Natural killer cell (primary cell): Measurements from ENCODE around the gene DENND1A. TPM values are rescaled to one million over a fixed set of nuclear protein-coding genes. Genes with fewer than 3 reads are reported as not detected.

Source experiments
- ATAC-seq, 3 donors: fragments of 150-1000 bp in 2 of 3; fragments of 200-7000 bp in 1 of 3; cut with Tn5 transposase; 1 replicate in 1 of 3; 2 replicates in 2 of 3; pipeline ENCODE4 v1.10.0; 2021; ENCODE audit warnings: mild to moderate bottlenecking in 2 of 3, moderate library complexity in 2 of 3
- DNase-seq, 2 donors: peaks; one replicate each; pipeline versions ENCODE4 v3.0.0 to v3.0.0-alpha.2; 2013 to 2021; ENCODE audit warnings: mixed read lengths in 1 of 2
- H3K27ac ChIP-seq: one replicate; pipeline ENCODE4 v1.5.1; 2013; ENCODE audit warnings: mild to moderate bottlenecking, low read length
- H3K27me3 ChIP-seq: one replicate; pipeline ENCODE4 v1.6.1; 2013; ENCODE audit warnings: low read length; ENCODE audit not compliant: control insufficient read depth, insufficient read depth
- H3K36me3 ChIP-seq: one replicate; pipeline ENCODE4 v1.6.1; 2013; ENCODE audit warnings: low read length; ENCODE audit not compliant: control insufficient read depth, insufficient read depth
- H3K4me1 ChIP-seq: one replicate; pipeline ENCODE4 v1.6.1; 2013; ENCODE audit warnings: low read length; ENCODE audit not compliant: control insufficient read depth, insufficient read depth
- H3K4me3 ChIP-seq: one replicate; pipeline ENCODE4 v1.5.1; 2013; ENCODE audit warnings: low read length
- H3K9me3 ChIP-seq: one replicate; pipeline ENCODE4 v1.6.1; 2013; ENCODE audit warnings: low read length; ENCODE audit not compliant: control insufficient read depth, insufficient read depth
- H3K27ac Mint-ChIP-seq, 2 donors: one replicate each; pipeline ENCODE4 v1.8.0; 2022; ENCODE audit warnings: mild to moderate bottlenecking in 2 of 2, mixed read lengths in 2 of 2, moderate library complexity in 1 of 2
- H3K27me3 Mint-ChIP-seq, 2 donors: one replicate each; pipeline ENCODE4 v1.8.0; 2022; ENCODE audit warnings: low read depth in 2 of 2, mixed read lengths in 2 of 2
- H3K36me3 Mint-ChIP-seq: one replicate; pipeline ENCODE4 v1.8.0; 2022; ENCODE audit warnings: mixed read lengths
- H3K4me1 Mint-ChIP-seq, 2 donors: one replicate each; pipeline ENCODE4 v1.8.0; 2022; ENCODE audit warnings: mixed read lengths in 2 of 2
- H3K4me3 Mint-ChIP-seq: one replicate; pipeline ENCODE4 v1.8.0; 2022; ENCODE audit warnings: mild to moderate bottlenecking, moderate library complexity, mixed read lengths
- H3K9me3 Mint-ChIP-seq, 2 donors: one replicate each; pipeline ENCODE4 v1.8.0; 2022; ENCODE audit warnings: mixed read lengths in 2 of 2
- WGBS: methylation state at CpG from one replicate; pipeline ENCODE4 v1.1.7; 2013; ENCODE audit warnings: missing lambda C conversion rate; ENCODE audit not compliant: insufficient coverage; 5-methylcytosine and 5-hydroxymethylcytosine counted together
- intact Hi-C: fragments of 100-400 bp; cut with micrococcal nuclease; formaldehyde crosslinking; loops from one replicate; pipeline ENCODE4 v1.14.2; 2022
- total RNA-seq, 4 donors: library from RNA; stranded (reverse); fragments of 120-200 nt in 1 of 4; gene quantifications; one replicate each; pipeline versions ENCODE4 v1.2.3 to v1.2.4, GENCODE V29; 2013 to 2022
- TF ChIP-seq, protein P1 (sequence below): fragments of 200-600 bp; IDR thresholded peaks from one replicate; pipeline ENCODE4 v1.8.0; 2022; ENCODE audit warnings: antibody characterized with exemption

DENND1A gene
- total RNA-seq, 3 donors from 2014 or later (not counting 1 experiment from before 2014, with no cell fraction given): 27.8 to 37.6 (median 30.9) TPM

DNA sequence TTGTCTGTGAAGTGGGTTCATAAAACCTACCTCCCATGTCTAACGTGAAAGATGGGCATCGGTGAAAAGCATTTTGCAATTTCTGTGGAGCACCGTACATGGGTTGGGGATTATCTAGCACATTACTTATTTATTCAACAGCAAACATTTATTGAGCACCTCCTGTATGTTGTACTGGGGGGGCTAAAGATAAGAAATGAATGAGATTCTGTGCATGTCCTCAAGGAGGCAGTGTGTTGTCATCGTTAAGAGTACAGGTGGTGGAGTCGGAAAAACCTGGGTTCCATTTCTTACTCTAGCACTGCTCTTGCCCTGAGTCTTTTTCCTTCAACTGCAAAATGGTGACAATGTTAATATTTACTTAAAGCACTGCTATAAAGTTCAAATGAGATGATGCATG, 30.4 kb upstream of the DENND1A start:
- ATAC-seq: no peak
- H3K36me3 ChIP-seq: no peaks in the 10 kb centered on the region
- intact Hi-C loops: no loop called here
- H3K9me3 Mint-ChIP-seq: no peaks in the 10 kb centered on the region
- H3K4me1 Mint-ChIP-seq: peaks cover 0 to 4% of the 10 kb centered on the region in 2 donors
- no peaks in the 10 kb centered on the region for H3K27me3 ChIP-seq
- no peak overlapping the region for H3K4me3 Mint-ChIP-seq
- H3K27ac Mint-ChIP-seq: no peak overlapping the region
- H3K4me1 ChIP-seq: no peaks in the 10 kb centered on the region
- H3K27ac ChIP-seq: no peak overlapping the region
- H3K4me3 ChIP-seq: no peak overlapping the region
- TF ChIP-seq, protein P1, sequence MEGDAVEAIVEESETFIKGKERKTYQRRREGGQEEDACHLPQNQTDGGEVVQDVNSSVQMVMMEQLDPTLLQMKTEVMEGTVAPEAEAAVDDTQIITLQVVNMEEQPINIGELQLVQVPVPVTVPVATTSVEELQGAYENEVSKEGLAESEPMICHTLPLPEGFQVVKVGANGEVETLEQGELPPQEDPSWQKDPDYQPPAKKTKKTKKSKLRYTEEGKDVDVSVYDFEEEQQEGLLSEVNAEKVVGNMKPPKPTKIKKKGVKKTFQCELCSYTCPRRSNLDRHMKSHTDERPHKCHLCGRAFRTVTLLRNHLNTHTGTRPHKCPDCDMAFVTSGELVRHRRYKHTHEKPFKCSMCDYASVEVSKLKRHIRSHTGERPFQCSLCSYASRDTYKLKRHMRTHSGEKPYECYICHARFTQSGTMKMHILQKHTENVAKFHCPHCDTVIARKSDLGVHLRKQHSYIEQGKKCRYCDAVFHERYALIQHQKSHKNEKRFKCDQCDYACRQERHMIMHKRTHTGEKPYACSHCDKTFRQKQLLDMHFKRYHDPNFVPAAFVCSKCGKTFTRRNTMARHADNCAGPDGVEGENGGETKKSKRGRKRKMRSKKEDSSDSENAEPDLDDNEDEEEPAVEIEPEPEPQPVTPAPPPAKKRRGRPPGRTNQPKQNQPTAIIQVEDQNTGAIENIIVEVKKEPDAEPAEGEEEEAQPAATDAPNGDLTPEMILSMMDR: no peak
- H3K36me3 Mint-ChIP-seq: no peaks in the 10 kb centered on the region
- 96% methylated on average over 4 of the region's 5 CpGs for WGBS
- peaks cover 11 to 25% of the 10 kb centered on the region in 2 donors for H3K27me3 Mint-ChIP-seq
- no peak for DNase-seq
- H3K9me3 ChIP-seq: no peaks in the 10 kb centered on the region

DNA sequence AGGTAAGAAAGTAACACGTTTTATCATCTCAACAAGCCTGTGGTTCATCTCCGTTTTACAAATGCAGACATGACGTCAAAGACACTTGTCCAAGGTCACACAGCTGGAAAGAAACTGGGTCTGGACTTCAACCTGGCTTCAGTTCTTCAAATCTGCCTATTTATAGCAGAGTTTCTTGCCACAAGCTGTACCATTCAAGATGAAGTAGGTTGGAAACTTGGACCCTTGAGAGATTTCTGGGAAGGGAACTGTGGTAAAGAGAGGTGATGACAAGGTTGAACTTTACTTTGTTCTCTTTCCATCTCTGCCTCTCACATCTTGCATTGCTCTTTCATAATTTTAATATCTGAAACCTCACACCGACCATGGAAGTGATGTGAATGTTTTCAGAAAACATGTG, 29.9 kb upstream of the DENND1A start:
- H3K9me3 Mint-ChIP-seq: no peaks in the 10 kb centered on the region
- WGBS: 81% methylated on average over 3 of the region's 4 CpGs
- H3K4me3 ChIP-seq: no peak overlapping the region
- ATAC-seq: no peak
- peaks cover 7 to 21% of the 10 kb centered on the region in 2 donors for H3K27me3 Mint-ChIP-seq
- H3K36me3 ChIP-seq: no peaks in the 10 kb centered on the region
- H3K36me3 Mint-ChIP-seq: no peaks in the 10 kb centered on the region
- H3K4me1 Mint-ChIP-seq: peaks cover 0 to under 1% of the 10 kb centered on the region in 2 donors
- no peak overlapping the region for H3K27ac Mint-ChIP-seq
- no peaks in the 10 kb centered on the region for H3K27me3 ChIP-seq
- no peak overlapping the region for H3K27ac ChIP-seq
- no peak for DNase-seq
- H3K4me3 Mint-ChIP-seq: no peak overlapping the region
- no peaks in the 10 kb centered on the region for H3K4me1 ChIP-seq
- TF ChIP-seq, protein P1: no peak
- H3K9me3 ChIP-seq: no peaks in the 10 kb centered on the region
- intact Hi-C loops: no loop called here

DNA sequence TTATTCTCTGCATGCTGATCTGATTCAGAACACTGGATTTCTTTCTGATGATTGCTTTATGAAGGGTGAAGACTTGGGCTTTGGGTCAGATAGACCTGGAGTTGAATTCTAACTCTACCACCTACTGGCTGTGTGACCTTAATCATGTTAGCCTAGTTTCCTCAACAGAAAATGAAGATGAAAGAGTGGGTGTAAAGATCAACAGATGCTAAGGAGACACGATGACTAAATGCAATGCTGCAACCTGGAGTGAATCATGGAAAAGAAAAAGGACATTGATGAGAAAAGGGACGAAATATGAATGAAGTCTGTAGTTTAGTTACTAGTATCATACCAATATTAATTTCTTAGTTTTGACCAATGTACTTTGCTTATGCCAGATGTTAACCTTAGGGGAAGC, 27.8 kb upstream of the DENND1A start:
- Mint-ChIP-seq H3K27me3 (peaks cover 0 to 14% of the 10 kb centered on the region in 2 donors), H3K36me3 (no peaks in the 10 kb centered on the region)

More for the DNA sequence above, 27.8 kb upstream of the DENND1A start:
- no peak overlapping the region for H3K27ac ChIP-seq
- DNase-seq (no peak), ATAC-seq (no peak)
- 87% methylated on average over 1 of the region's 2 CpGs for whole genome bisulfite sequencing
- H3K4me3 ChIP-seq: no peak overlapping the region
- no peaks in the 10 kb centered on the region for H3K9me3 Mint-ChIP-seq
- H3K4me3 Mint-ChIP-seq: no peak overlapping the region
- no peaks in the 10 kb centered on the region for H3K36me3 ChIP-seq
- no peaks in the 10 kb centered on the region for H3K4me1 ChIP-seq
- intact Hi-C loops: no loop called here
- no peaks in the 10 kb centered on the region for H3K27me3 ChIP-seq
- no peak overlapping the region for H3K27ac Mint-ChIP-seq
- H3K9me3 ChIP-seq: no peaks in the 10 kb centered on the region
- TF ChIP-seq, protein P1: no peak
- H3K4me1 Mint-ChIP-seq: no peaks in the 10 kb centered on the region
